Hepatocyte (in vitro differentiated cells): ENCODE measurements around the gene SPEG.

ENCODE experiments used
- CTCF ChIP-seq: fragments of 200-600 bp; sonication (generic); IDR thresholded peaks from 2 replicates; pipeline ENCODE4 v1.5.1; 2016; ENCODE audit warnings: antibody characterized with exemption, mild to moderate bottlenecking; ENCODE audit not compliant: poor library complexity
- EZH2 ChIP-seq: fragments of 200-600 bp; sonication (generic); IDR thresholded peaks from 2 replicates; pipeline ENCODE4 v1.6.1; 2016; ENCODE audit warnings: antibody characterized with exemption, mild to moderate bottlenecking, borderline replicate concordance
- EZH2phosphoT487 ChIP-seq: fragments of 200-600 bp; sonication (generic); IDR thresholded peaks from one replicate; pipeline ENCODE4 v1.6.1; 2018; ENCODE audit warnings: antibody characterized with exemption, mild to moderate bottlenecking, low read depth, moderate library complexity; ENCODE audit not compliant: unreplicated experiment, severe bottlenecking

DNA sequence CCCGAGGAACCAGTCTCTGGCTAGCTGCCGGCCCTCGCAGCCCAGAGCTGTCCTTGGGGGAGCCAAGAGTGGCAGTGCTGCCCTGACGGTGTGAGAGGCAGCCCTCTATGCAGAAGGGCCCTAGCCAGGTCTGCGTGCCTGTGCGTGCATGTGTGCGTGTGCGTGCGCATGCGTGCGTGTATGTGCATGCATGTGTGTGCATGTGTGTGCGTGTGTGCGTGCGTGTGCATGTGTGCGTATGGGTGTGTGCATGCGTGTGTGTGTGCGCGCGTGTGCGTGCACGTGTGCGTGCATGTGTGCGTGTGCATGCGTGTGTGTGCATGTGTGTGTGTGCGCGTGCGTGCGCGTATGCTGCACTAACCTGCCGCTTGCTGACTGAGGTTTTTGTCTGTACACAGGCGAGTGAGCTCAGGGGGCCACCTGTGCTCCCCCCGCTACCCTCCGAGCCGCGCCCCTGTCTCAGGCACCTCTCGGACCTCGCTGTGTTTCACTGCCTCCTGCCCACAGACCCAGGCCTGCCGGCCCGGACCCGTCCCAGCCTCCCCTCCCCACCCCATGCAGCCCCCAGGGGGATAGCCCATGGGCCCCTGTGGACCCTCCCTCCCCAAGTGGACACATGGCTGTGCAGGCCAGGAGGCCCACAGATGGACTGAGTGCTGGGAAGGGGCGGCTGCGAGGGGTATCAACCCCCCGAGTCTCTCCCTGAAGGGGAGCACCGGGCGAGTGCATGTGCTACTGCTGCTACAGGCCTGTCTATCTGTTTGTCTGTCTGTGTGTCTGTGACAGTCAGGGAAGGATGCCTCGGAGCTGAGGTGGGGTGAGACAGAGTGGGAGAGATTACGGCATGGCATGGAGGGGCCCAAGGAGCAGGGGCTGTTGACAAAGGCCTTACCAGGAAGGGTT lies 31.3 kb downstream of the SPEG start:
- TF ChIP-seq CTCF (no peak), EZH2phosphoT487 (no peak), EZH2 (no peak)
